Astrocyte of the cerebellum (primary cell): Measurements from ENCODE around the gene TADA2B.

Experiments used
- DNase-seq: peaks from one replicate; pipeline ENCODE4 v3.0.0-alpha.2; 2011; ENCODE audit warnings: low read depth
- H3K4me3 ChIP-seq: 2 replicates; pipeline ENCODE4 v1.5.1; 2011; ENCODE audit warnings: mild to moderate bottlenecking, low read depth, low read length, moderate library complexity
- CTCF ChIP-seq: IDR thresholded peaks from 2 replicates; pipeline ENCODE4 v1.5.1; 2012; ENCODE audit warnings: low read length, low read depth, moderate library complexity, mild to moderate bottlenecking; ENCODE audit errors: missing control alignments
- in situ Hi-C: cut with HindIII; loops from 2 replicates; pipeline ENCODE4 v1.10.0; 2017; ENCODE audit warnings: low sequenced_read_pairs

The TADA2B gene

GRCh38 chr4:7066493-7066892 lies 23.3 kb downstream of the TADA2B start:
- no peak for TF ChIP-seq CTCF
- DNase-seq: no peak
- H3K4me3 ChIP-seq: no peak overlapping the region
- in situ Hi-C loops: no loop called here

GRCh38 chr4:7067126-7067451 lies 23.9 kb downstream of the TADA2B start:
- H3K4me3 ChIP-seq: peak overlapping the region; percentile 87
- in situ Hi-C loops: no loop called here
- no peak for DNase-seq
- no peak for TF ChIP-seq CTCF

GRCh38 chr4:7067452-7068278 lies 24.5 kb downstream of the TADA2B start, which contains the start of gene GRPEL1:
GRPEL1 (minus strand) TSS chr4:7068064; CDS start chr4:7068032, 32 bp downstream.
- in situ Hi-C loops: no loop called here
- peak within 1 kb of the TSS; percentile 87 for H3K4me3 ChIP-seq
- peak; percentile 97 for DNase-seq
- TF ChIP-seq CTCF: no peak

GRCh38 chr4:7068279-7068842 lies 25.2 kb downstream of the TADA2B start:
- no peak for DNase-seq
- no peak for TF ChIP-seq CTCF
- peak overlapping the region; percentile 87 for H3K4me3 ChIP-seq
- in situ Hi-C loops: no loop called here

GRCh38 chr4:7068883-7069282 lies 25.7 kb downstream of the TADA2B start:
- in situ Hi-C loops: no loop called here
- DNase-seq: no peak
- no peak for TF ChIP-seq CTCF
- H3K4me3 ChIP-seq: peak overlapping the region; percentile 87

- DNase-seq: peak; percentile 32
- TF ChIP-seq CTCF: peak; percentile 99
- no peak overlapping the region for H3K4me3 ChIP-seq
- in situ Hi-C loops: no loop called here
Measured at GRCh38 chr4:7070729-7071511, 27.7 kb downstream of the TADA2B start.
